Activated CD4-positive, alpha-beta T cell treated with anti-CD3 and anti-CD28 coated beads for 48 hours (primary cell): ENCODE results near the gene PLD4.
"Not testable (repeated sequence)": the region's sequence is repeated elsewhere in the genome, so short reads cannot be mapped to it uniquely, and the experiment has no call there.

Source experiments
- DNase-seq: peaks from one replicate; pipeline ENCODE4 v3.0.0-alpha.2; 2020

PLD4 gene

GRCh38 chr14:104900639-104901512, 23.8 kb upstream of the PLD4 start:
- DNase-seq, result no peak

DNA sequence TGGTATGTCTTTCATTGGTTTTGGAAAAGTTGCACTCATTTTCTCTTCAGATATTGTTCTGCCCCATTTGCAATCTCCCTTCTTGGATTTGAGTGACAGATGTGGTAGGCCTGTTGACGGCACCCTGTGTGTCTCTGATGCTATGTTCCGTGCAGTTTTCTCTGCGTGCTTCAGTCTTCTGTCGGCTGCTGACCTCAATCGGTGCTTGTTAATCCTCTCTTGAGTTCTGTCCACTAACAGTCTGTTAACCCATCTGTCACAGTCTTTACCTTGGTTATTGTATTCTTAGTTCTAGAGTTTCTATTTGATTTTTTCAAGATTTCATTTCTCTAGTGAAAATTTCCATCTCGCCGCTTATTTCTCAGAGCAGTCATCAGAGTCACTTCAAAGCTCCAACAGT, 20.7 kb upstream of the PLD4 start:
- DNase-seq, result no peak

GRCh38 chr14:104904650-104905578, 19.8 kb upstream of the PLD4 start:
- DNase-seq, result not testable (repeated sequence)

DNA sequence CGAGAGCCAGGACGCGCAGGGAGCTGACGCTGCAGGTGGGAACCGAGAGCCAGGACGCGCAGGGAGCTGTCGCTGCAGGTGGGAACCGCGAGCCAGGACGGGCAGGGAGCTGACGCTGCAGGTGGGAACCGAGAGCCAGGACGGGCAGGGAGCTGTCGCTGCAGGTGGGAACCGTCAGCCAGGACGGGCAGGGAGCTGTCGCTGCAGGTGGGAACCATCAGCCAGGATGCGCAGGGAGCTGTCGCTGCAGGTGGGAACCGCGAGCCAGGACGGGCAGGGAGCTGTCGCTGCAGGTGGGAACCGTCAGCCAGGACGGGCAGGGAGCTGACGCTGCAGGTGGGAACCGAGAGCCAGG, 19.1 kb upstream of the PLD4 start:
- DNase-seq, result not testable (repeated sequence)

- no peak for DNase-seq
These were observed 16.4 kb upstream of the PLD4 start for GRCh38 chr14:104908303-104908702.

- DNase-seq, result no peak
These were observed 12.6 kb upstream of the PLD4 start for GRCh38 chr14:104912053-104912452.

- no peak for DNase-seq
These were observed 11.2 kb upstream of the PLD4 start for GRCh38 chr14:104913435-104913834.

DNA sequence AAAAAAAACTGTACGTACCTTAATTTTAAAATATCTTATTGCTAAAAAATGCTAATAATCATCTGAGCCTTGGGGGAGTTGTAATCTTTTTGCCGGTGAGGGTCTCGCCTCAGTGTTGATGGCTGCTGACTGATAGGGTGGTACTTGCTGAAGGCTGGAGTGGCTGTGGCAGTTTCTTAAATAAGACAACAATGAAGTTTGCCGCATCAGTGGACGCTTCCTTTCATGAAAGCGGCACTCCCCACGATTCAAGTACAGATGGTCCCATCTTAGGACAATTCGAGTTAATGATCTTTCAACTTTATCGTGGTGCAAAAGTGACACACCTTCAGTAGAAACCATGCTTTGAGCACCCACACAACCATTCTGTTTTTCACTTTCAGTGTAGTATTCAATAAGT, 7.6 kb upstream of the PLD4 start:
- no peak for DNase-seq

DNA sequence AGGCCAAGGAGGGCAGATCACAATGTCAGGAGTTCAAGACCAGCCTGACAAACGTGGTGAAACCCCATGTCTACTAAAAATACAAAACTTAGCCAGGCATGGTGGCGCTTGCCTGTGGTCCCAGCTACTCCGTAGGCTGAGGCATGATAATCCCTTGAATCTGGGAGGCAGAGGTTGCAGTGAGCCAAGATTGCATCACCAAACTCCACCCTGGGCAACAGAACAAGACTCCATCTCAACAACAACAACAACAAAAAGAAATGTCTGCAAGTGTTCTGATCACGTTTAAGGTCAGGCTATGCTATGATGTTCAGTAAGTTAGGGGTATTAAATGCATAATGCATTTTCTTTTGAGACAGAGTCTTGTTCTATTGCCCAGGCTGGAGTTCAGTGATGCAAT, 6.7 kb upstream of the PLD4 start:
- no peak for DNase-seq

DNA sequence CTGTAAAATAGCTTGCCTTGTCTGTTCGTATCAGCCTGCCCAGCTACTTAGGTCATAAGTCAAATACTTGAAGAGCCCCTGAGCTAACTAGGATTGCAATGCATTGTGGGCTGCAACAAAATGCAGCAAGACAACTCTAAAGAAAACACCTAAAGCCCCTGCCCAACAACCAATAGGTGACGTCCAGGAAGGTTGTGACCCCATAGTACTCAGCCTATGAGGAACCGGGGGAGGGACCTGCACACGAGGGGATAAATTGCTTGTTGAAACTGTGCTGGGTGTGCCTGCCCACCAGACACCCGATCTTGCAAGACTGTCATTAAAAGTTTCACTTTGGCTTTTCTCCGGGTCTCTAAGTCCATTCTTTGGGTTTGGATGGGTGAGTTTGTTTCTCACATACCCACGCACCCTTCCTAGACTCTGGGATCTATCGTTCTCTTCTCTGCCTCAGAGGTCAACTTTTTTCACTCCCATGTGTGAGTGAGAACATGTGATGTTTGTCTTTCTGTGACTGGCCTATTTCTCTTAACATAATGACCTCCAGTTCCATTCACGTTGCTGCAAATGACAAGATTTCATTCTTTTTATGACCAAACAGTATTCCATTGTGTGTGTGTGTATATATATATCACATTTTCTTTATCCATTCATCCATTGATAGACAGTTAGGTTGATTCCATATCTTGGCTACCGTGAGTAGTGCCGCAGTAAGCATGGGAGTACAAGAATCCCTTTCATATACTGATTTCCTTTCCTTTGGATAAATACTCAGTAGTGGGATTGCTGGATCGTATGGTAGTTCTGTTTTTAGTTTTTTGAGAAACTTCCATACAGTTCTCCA, 5.3 kb upstream of the PLD4 start:
- DNase-seq, result not testable (repeated sequence)

- no peak for DNase-seq
These were observed 4.7 kb upstream of the PLD4 start for GRCh38 chr14:104919993-104920315.

GRCh38 chr14:104923640-104924420, 849 bp upstream of the PLD4 start:
- DNase-seq, result no peak

DNA sequence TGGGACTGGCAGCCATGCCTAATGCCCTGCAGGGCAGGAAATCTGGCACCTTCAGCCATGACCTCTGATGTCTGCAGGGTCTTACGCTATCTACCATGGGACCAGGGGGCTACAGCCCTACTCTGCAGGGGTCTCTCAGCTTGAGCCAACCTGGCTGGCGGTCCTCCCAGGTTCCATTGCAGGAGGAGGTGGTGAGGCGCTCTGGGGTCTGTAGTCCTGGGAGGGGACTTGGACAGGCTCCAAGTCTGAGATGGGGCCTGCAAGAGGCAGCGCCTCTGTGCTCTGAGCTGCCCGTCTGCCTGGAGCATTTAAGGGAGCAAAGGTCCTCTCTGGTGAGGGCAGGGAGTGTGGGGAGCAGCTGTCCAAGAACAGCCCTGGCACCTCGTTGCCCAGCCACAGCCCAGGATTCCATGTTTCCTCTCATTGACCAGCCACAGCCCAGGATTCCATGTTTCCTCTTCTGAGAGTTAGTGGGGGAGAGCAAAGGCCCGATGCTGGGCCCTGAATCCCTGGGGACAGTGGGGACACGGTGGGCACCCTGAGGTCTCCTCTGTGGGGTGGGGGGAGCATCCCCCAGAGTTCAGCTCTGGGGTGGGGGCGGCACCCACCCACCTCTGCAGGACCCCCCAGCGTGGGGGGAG, 655 bp downstream of the PLD4 start:
- no peak for DNase-seq

DNA sequence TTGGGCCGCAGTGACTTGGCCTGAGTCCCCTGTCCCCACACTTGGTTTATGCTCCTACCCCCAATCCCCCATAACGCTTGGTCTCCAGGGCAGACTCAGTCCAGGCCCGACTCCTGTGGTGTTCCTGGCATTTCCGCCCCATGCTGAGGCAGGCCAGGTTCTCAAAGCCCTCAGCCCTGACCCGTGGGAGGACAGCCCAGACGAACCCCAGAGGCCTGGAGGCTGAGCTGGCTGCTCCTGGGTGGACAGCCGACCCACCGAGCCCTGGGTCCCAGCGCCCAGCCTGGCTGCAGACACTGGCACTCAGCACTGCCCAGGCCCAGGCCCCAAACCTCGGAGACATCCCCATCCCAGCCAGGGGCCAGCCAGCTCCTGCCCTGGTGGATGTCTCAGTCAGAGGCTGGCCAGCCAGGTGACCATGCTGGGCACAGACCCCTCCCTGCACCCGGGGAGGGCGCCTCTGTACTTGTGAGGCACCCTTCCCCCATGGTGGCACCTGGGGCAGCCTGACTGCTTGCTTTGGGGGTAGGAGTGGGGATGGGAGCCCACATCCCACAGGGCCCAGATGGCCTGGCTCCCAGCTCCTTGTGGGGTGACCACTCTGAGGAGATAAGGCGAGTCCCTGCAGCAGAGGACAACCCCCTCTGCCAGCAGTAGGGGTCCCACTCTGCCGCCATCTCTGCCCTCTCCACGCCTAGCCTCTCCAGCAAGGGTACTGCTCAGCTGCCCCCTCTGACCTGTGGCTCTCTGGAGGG, 1.4 kb downstream of the PLD4 start:
- no peak for DNase-seq

DNA sequence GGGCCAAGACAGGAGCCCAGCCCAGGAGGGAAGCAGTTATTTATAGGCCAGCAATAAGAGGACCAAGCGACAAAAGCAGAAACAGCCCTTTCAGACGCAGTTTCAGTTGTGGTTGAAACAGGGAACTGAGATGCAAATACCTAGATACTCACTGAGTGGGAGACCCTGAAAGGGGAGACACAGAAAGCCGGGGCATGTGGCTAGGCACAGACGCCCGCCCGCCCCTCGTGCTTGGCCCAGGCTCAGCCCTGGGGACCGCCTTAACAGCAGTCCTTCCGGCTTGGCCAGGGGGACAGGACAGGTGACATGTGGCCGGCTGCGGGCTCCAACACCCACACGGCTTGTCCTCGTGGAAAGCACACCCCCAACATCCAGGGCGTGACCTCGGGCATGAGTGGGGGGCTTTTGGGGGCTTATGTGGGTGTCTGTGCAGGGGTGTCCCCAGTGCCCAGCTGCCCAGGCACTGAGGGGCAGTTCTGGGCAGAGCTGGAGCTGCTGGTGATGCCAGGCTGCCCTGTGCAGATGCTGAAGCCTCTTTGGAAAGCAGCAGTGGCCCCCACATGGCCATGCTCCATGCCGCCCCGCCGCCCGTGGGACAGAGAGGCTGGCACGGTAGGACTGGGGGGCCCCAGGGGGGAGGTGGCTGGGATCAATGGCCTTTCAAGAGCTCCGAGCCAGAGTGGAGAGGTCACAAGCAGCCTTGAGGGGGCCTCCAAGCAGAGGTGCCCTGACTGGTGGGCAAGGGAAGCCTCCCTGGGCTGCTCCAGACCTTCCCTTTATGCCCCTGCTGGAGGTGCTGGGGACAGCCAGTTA, 2.1 kb downstream of the PLD4 start:
- DNase-seq, result no peak

GRCh38 chr14:104927432-104927816, 2.7 kb downstream of the PLD4 start:
- no peak for DNase-seq

- no peak for DNase-seq
These were observed 3.2 kb downstream of the PLD4 start for GRCh38 chr14:104927901-104928300.

DNA sequence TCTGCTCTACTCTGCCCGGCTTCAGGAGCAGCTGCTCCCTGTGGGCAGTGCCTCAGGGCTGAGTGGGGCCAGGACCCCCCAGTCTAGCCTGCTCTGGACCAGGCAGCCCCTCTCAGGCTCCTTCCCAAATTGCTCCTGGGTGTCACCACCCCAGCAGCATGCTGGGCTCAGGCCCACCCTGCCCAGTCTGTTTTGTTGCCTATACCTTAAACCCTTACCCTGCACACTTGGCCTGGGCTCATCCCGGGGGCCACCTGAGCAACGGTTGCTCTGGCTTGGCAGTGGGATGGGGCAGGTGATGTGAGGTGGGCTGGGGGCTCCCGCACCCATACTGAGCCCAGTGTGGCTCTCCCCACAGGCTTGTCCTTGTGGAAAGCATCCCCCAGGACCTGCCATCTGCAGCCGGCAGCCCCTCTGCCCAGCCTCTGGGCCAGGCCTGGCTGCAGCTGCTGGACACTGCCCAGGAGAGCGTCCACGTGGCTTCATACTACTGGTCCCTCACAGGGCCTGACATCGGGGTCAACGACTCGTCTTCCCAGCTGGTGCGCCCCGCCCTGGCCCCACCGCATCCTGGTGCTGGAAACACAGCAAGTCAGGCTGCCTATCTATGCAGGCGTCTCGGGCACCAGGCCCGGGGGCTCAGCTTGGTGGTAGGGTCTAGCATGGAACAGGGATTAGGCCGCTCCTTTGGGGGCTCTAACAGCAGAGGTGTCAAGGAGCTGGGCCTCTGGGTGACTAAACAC, 3.9 kb downstream of the PLD4 start:
- DNase-seq, result no peak
